BE2C (cell line): ENCODE measurements around the gene VWF.
A peak's percentile ranks its signal among the peaks of the same experiment; 100 is the strongest.

Source experiments
- DNase-seq: peaks from one replicate; pipeline ENCODE4 v3.0.0-alpha.2; 2020
- H3K27me3 ChIP-seq: fragments of 250-450 bp; sonication (Bioruptor Pico); 2 replicates; pipeline ENCODE4 v1.5.1; 2020; ENCODE audit warnings: mild to moderate bottlenecking
- H3K36me3 ChIP-seq: fragments of 250-450 bp; sonication (Bioruptor Pico); 2 replicates; pipeline ENCODE4 v1.5.1; 2020; ENCODE audit warnings: mild to moderate bottlenecking
- H3K4me1 ChIP-seq: fragments of 250-450 bp; sonication (Bioruptor Pico); 2 replicates; pipeline ENCODE4 v1.5.1; 2020
- H3K4me3 ChIP-seq: 2 replicates; pipeline ENCODE4 v1.5.1; 2011; ENCODE audit warnings: low read depth, low read length
- H3K9me3 ChIP-seq: fragments of 250-450 bp; sonication (Bioruptor Pico); 2 replicates; pipeline ENCODE4 v1.5.1; 2020
- CTCF ChIP-seq: IDR thresholded peaks from 2 replicates; pipeline ENCODE4 v1.5.1; 2012; ENCODE audit warnings: mild to moderate bottlenecking, low read depth, low read length

Gene VWF

GRCh38 chr12:5953835-5954586 lies 170.5 kb downstream of the VWF start:
- H3K9me3 ChIP-seq: no peaks in the 10 kb centered on the region
- no peak for TF ChIP-seq CTCF
- DNase-seq: no peak
- no peak overlapping the region for H3K4me3 ChIP-seq
- H3K36me3 ChIP-seq: no peaks in the 10 kb centered on the region
- no peaks in the 10 kb centered on the region for H3K4me1 ChIP-seq
- H3K27me3 ChIP-seq: peaks cover 38% of the 10 kb centered on the region

GRCh38 chr12:5952031-5952430 lies 172.4 kb downstream of the VWF start:
- Histone ChIP-seq H3K4me1 (no peaks in the 10 kb centered on the region), H3K36me3 (no peaks in the 10 kb centered on the region), H3K27me3 (peaks cover 39% of the 10 kb centered on the region), H3K4me3 (no peak overlapping the region), H3K9me3 (no peaks in the 10 kb centered on the region)
- no peak for DNase-seq
- no peak for TF ChIP-seq CTCF

GRCh38 chr12:5948696-5949095 lies 175.8 kb downstream of the VWF start:
- Histone ChIP-seq H3K9me3 (no peaks in the 10 kb centered on the region), H3K36me3 (no peaks in the 10 kb centered on the region), H3K27me3 (peaks cover 59% of the 10 kb centered on the region), H3K4me1 (no peaks in the 10 kb centered on the region), H3K4me3 (no peak overlapping the region)
- no peak for DNase-seq
- no peak for TF ChIP-seq CTCF

- H3K27me3 ChIP-seq: peaks cover 62% of the 10 kb centered on the region
- no peak for DNase-seq
- H3K9me3 ChIP-seq: no peaks in the 10 kb centered on the region
- no peaks in the 10 kb centered on the region for H3K4me1 ChIP-seq
- TF ChIP-seq CTCF: no peak
- no peak overlapping the region for H3K4me3 ChIP-seq
- no peaks in the 10 kb centered on the region for H3K36me3 ChIP-seq
Measured at GRCh38 chr12:5947006-5947405, 177.5 kb downstream of the VWF start.

- Histone ChIP-seq H3K27me3 (peaks cover 63% of the 10 kb centered on the region), H3K4me3 (no peak overlapping the region), H3K4me1 (no peaks in the 10 kb centered on the region), H3K36me3 (no peaks in the 10 kb centered on the region), H3K9me3 (no peaks in the 10 kb centered on the region)
- TF ChIP-seq CTCF: no peak
- DNase-seq: no peak
Measured at GRCh38 chr12:5946388-5946787, 178.1 kb downstream of the VWF start.

- H3K4me1 ChIP-seq: no peaks in the 10 kb centered on the region
- DNase-seq: peak; percentile 54
- no peak for TF ChIP-seq CTCF
- peaks cover 67% of the 10 kb centered on the region for H3K27me3 ChIP-seq
- H3K36me3 ChIP-seq: no peaks in the 10 kb centered on the region
- H3K4me3 ChIP-seq: peak within 1 kb of the TSS; percentile 20; the same call in 1 of the 2 replicates
- no peaks in the 10 kb centered on the region for H3K9me3 ChIP-seq
Measured at GRCh38 chr12:5945071-5946008, 179.1 kb downstream of the VWF start, which contains the start of gene ANO2. Gene ANO2 (minus strand): TSS chr12:5945259. CDS start chr12:5945217, 42 bp downstream.
